H9 (cell line): ENCODE measurements around the gene CNDP2. TPM values are rescaled to one million over a fixed set of nuclear protein-coding genes. Genes with fewer than 3 reads are reported as not detected.

Source experiments
- DNase-seq: peaks from one replicate; pipeline ENCODE4 v3.0.0-alpha.2; 2017
- H2AFZ ChIP-seq: one replicate; pipeline ENCODE4 v1.6.1; 2013; ENCODE audit warnings: mild to moderate bottlenecking, low read length, control low read depth, moderate library complexity
- H2AK5ac ChIP-seq: 2 replicates; pipeline ENCODE4 v1.6.1; 2013; ENCODE audit warnings: low read length, control low read depth, mixed read lengths; ENCODE audit not compliant: insufficient read length
- H2BK120ac ChIP-seq: one replicate; pipeline ENCODE4 v1.6.1; 2013; ENCODE audit warnings: low read depth, mild to moderate bottlenecking, low read length, control low read depth, inconsistent platforms; ENCODE audit not compliant: poor library complexity, severe bottlenecking
- H2BK12ac ChIP-seq: 2 replicates; pipeline ENCODE4 v1.6.1; 2013; ENCODE audit warnings: low read length, control low read depth, mixed read lengths, low read depth; ENCODE audit not compliant: insufficient read length
- H2BK15ac ChIP-seq: 2 replicates; pipeline ENCODE4 v1.6.1; 2013; ENCODE audit warnings: low read depth, low read length, control low read depth
- H2BK20ac ChIP-seq: one replicate; pipeline ENCODE4 v1.6.1; 2013; ENCODE audit warnings: low read depth, mild to moderate bottlenecking, low read length, control low read depth, inconsistent platforms; ENCODE audit not compliant: poor library complexity, severe bottlenecking
- H2BK5ac ChIP-seq: 2 replicates; pipeline ENCODE4 v1.6.1; 2013; ENCODE audit warnings: low read length, control low read depth, mixed read lengths; ENCODE audit not compliant: insufficient read length
- H3K14ac ChIP-seq: 2 replicates; pipeline ENCODE4 v1.6.1; 2013; ENCODE audit warnings: low read length, control low read depth; ENCODE audit not compliant: insufficient read depth
- H3K18ac ChIP-seq: 2 replicates; pipeline ENCODE4 v1.6.1; 2013; ENCODE audit warnings: low read depth, mild to moderate bottlenecking, mixed read lengths, low read length, control low read depth; ENCODE audit not compliant: insufficient read length
- H3K23ac ChIP-seq: 2 replicates; pipeline ENCODE4 v1.6.1; 2013; ENCODE audit warnings: low read length, control low read depth, mixed read lengths, low read depth; ENCODE audit not compliant: insufficient read length
- H3K23me2 ChIP-seq: 2 replicates; pipeline ENCODE4 v1.6.1; 2013; ENCODE audit warnings: low read depth, mild to moderate bottlenecking, mixed read lengths, low read length, control low read depth; ENCODE audit not compliant: insufficient read length, poor library complexity, severe bottlenecking
- H3K27ac ChIP-seq: 2 replicates; pipeline ENCODE4 v1.5.1; 2013; ENCODE audit warnings: low read length, control low read depth, mixed read lengths, low read depth; ENCODE audit not compliant: insufficient read length
- H3K27me3 ChIP-seq: 2 replicates; pipeline ENCODE4 v1.6.1; 2013; ENCODE audit warnings: low read length, control low read depth, inconsistent platforms; ENCODE audit not compliant: insufficient read depth
- H3K4ac ChIP-seq: 2 replicates; pipeline ENCODE4 v1.6.1; 2013; ENCODE audit warnings: low read depth, mild to moderate bottlenecking, control low read depth, inconsistent platforms, low read length, moderate library complexity
- H3K4me1 ChIP-seq: 2 replicates; pipeline ENCODE4 v1.6.1; 2013; ENCODE audit warnings: low read length, control low read depth, inconsistent platforms; ENCODE audit not compliant: insufficient read depth
- H3K4me2 ChIP-seq: 2 replicates; pipeline ENCODE4 v1.6.1; 2013; ENCODE audit warnings: low read length, control low read depth, mixed read lengths; ENCODE audit not compliant: insufficient read length, insufficient read depth
- H3K56ac ChIP-seq: 2 replicates; pipeline ENCODE4 v1.6.1; 2013; ENCODE audit warnings: low read depth, mild to moderate bottlenecking, mixed read lengths, low read length, control low read depth; ENCODE audit not compliant: insufficient read length
- H3K79me1 ChIP-seq: 2 replicates; pipeline ENCODE4 v1.6.1; 2013; ENCODE audit warnings: low read depth, mild to moderate bottlenecking, moderate library complexity, low read length, control low read depth, inconsistent platforms; ENCODE audit not compliant: insufficient read depth, poor library complexity, severe bottlenecking
- H3K79me2 ChIP-seq: 2 replicates; pipeline ENCODE4 v1.6.1; 2013; ENCODE audit warnings: low read length, control low read depth, inconsistent platforms; ENCODE audit not compliant: insufficient read depth
- H3K9ac ChIP-seq: 2 replicates; pipeline ENCODE4 v1.6.1; 2013; ENCODE audit warnings: low read length, control low read depth, mixed read lengths; ENCODE audit not compliant: insufficient read length; ENCODE audit errors: extremely low read depth
- H3K9me3 ChIP-seq: one replicate; pipeline ENCODE4 v1.6.1; 2013; ENCODE audit warnings: low read depth, low read length, inconsistent platforms; ENCODE audit not compliant: control insufficient read depth
- H3T11ph ChIP-seq: one replicate; pipeline ENCODE4 v1.6.1; 2013; ENCODE audit warnings: mild to moderate bottlenecking, low read length, control low read depth, inconsistent platforms
- H4K20me1 ChIP-seq: one replicate; pipeline ENCODE4 v1.6.1; 2013; ENCODE audit not compliant: control insufficient read depth, insufficient read length, insufficient read depth
- H4K5ac ChIP-seq: 2 replicates; pipeline ENCODE4 v1.6.1; 2013; ENCODE audit warnings: low read depth, mild to moderate bottlenecking, mixed read lengths, low read length, control low read depth; ENCODE audit not compliant: insufficient read length
- H4K8ac ChIP-seq: replicated peaks from 2 replicates; pipeline ENCODE4 v1.6.1; 2013; ENCODE audit warnings: low read length, control low read depth, mixed read lengths, low read depth; ENCODE audit not compliant: insufficient read length
- H4K91ac ChIP-seq: 2 replicates; pipeline ENCODE4 v1.6.1; 2013; ENCODE audit warnings: low read depth, mild to moderate bottlenecking, moderate library complexity, mixed read lengths, low read length, control low read depth; ENCODE audit not compliant: insufficient read length
- H3K27ac Mint-ChIP-seq, 3 experiments: 2 replicates in 2 of 3; 3 replicates in 1 of 3; pipeline ENCODE4 v1.8.0; 2020 to 2021; ENCODE audit warnings: mixed read lengths in 3 of 3, mild to moderate bottlenecking in 1 of 3, moderate library complexity in 1 of 3
- H3K27me3 Mint-ChIP-seq: 2 replicates; pipeline ENCODE4 v1.8.0; 2021; ENCODE audit warnings: low read depth, mild to moderate bottlenecking, moderate library complexity, mixed read lengths
- H3K36me3 Mint-ChIP-seq, 3 experiments: 2 replicates in 2 of 3; 3 replicates in 1 of 3; pipeline ENCODE4 v1.8.0; 2020 to 2021; ENCODE audit warnings: low read depth in 3 of 3, mixed read lengths in 3 of 3; ENCODE audit not compliant: insufficient read depth in 1 of 3
- H3K4me1 Mint-ChIP-seq, 2 experiments: 2 replicates each; pipeline ENCODE4 v1.8.0; 2020; ENCODE audit warnings: mixed read lengths in 2 of 2
- H3K4me3 Mint-ChIP-seq, 2 experiments: 2 replicates in 1 of 2; 3 replicates in 1 of 2; pipeline ENCODE4 v1.8.0; 2020 to 2021; ENCODE audit warnings: mild to moderate bottlenecking in 2 of 2, mixed read lengths in 2 of 2, moderate library complexity in 1 of 2
- H3K9me3 Mint-ChIP-seq, 2 experiments: 2 replicates in 1 of 2; 3 replicates in 1 of 2; pipeline ENCODE4 v1.8.0; 2020; ENCODE audit warnings: mild to moderate bottlenecking in 2 of 2, mixed read lengths in 2 of 2, moderate library complexity in 1 of 2
- whole genome bisulfite sequencing: extraction: QIAGEN DNeasy Blood & Tissue Kit; methylation state at CpG from one replicate; pipeline ENCODE4 v1.1.7; 2013; ENCODE audit warnings: missing lambda C conversion rate, low lambda C conversion rate, mixed read lengths; ENCODE audit not compliant: insufficient read length; ENCODE audit errors: extremely low coverage; 5-methylcytosine and 5-hydroxymethylcytosine counted together
- total RNA-seq: library from RNA; stranded (reverse); gene quantifications from 2 replicates; pipeline ENCODE4 v1.2.1, GENCODE V29; 2021
- TF ChIP-seq, protein P1 (sequence below): fragments of 200-600 bp; sonication (generic); conservative IDR thresholded peaks from 3 replicates; pipeline ENCODE4 v1.8.0; 2021; ENCODE audit warnings: antibody characterized with exemption, mild to moderate bottlenecking

The CNDP2 gene
- total RNA-seq, 1 experiment from 2014 or later, result 212 TPM

DNA sequence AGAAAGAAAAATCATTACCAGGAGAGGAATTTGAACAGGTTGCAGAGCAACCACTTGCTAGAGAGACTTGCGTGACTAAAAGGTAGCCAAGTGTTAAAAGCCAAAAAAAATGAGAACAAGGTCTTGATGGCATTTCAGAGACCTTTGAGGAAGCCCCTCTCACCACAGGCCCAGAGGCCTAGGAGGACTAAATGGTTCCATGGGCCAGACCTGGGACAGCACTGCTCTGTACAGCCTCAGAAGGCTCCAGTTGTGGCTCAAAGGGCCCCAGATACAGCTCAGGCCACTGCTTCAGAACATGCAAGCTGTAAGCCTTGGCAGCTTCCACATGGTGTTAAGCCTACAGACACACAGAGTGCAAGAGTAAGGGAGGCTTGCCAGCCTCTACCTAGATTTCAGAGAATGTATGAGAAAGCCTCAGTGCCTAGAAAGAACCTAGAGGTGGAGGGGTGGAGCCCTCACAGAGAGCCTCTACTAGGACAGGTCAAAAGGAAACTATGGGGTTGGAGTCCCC, 53.5 kb downstream of the CNDP2 start:
- peaks cover 10 to 27% (median 18%) of the 10 kb centered on the region in 3 experiments for H3K36me3 Mint-ChIP-seq
- no peak overlapping the region for H4K5ac ChIP-seq
- no peak overlapping the region for H2BK5ac ChIP-seq
- H3K9ac ChIP-seq, result no peak overlapping the region
- no peak overlapping the region for H4K8ac ChIP-seq
- no peaks in the 10 kb centered on the region for H3K23me2 ChIP-seq
- TF ChIP-seq, protein P1, sequence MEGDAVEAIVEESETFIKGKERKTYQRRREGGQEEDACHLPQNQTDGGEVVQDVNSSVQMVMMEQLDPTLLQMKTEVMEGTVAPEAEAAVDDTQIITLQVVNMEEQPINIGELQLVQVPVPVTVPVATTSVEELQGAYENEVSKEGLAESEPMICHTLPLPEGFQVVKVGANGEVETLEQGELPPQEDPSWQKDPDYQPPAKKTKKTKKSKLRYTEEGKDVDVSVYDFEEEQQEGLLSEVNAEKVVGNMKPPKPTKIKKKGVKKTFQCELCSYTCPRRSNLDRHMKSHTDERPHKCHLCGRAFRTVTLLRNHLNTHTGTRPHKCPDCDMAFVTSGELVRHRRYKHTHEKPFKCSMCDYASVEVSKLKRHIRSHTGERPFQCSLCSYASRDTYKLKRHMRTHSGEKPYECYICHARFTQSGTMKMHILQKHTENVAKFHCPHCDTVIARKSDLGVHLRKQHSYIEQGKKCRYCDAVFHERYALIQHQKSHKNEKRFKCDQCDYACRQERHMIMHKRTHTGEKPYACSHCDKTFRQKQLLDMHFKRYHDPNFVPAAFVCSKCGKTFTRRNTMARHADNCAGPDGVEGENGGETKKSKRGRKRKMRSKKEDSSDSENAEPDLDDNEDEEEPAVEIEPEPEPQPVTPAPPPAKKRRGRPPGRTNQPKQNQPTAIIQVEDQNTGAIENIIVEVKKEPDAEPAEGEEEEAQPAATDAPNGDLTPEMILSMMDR, result no peak
- H2BK12ac ChIP-seq, result no peak overlapping the region
- no peak overlapping the region for H3K4ac ChIP-seq
- H4K91ac ChIP-seq, result no peak overlapping the region
- H3K79me2 ChIP-seq, result no peaks in the 10 kb centered on the region
- peaks cover 39 to 54% of the 10 kb centered on the region in 2 experiments for H3K9me3 Mint-ChIP-seq
- H3K27ac ChIP-seq, result no peak overlapping the region
- no peak overlapping the region for H3K27ac Mint-ChIP-seq
- H3K27me3 Mint-ChIP-seq, result peaks cover 15% of the 10 kb centered on the region
- H3K9me3 ChIP-seq, result peaks cover 10% of the 10 kb centered on the region
- no peak overlapping the region for H3K18ac ChIP-seq
- H3K4me1 ChIP-seq, result no peaks in the 10 kb centered on the region
- no peaks in the 10 kb centered on the region for H3K27me3 ChIP-seq
- no peak overlapping the region for H3K14ac ChIP-seq
- no peak overlapping the region for H3T11ph ChIP-seq
- no peak for DNase-seq
- no CpG with 5 or more reads among the region's 1 CpG for WGBS
- no peak overlapping the region for H2BK120ac ChIP-seq
- H3K23ac ChIP-seq, result no peak overlapping the region
- H2BK15ac ChIP-seq, result no peak overlapping the region
- H4K20me1 ChIP-seq, result no peaks in the 10 kb centered on the region
- no peak overlapping the region for H3K56ac ChIP-seq
- no peak overlapping the region for H2BK20ac ChIP-seq
- H2AK5ac ChIP-seq, result no peak overlapping the region
- no peaks in the 10 kb centered on the region for H3K79me1 ChIP-seq
- H3K4me1 Mint-ChIP-seq, result no peaks in the 10 kb centered on the region; a peak in 1 of 4 replicates
- H2AFZ ChIP-seq, result no peak overlapping the region
- H3K4me2 ChIP-seq, result no peak overlapping the region
- H3K4me3 Mint-ChIP-seq, result no peak overlapping the region
